K562 (cell line): ENCODE data around the gene CSNK2A1. TPM values are rescaled to one million over a fixed set of nuclear protein-coding genes. Genes with fewer than 3 reads are reported as not detected.
A peak's percentile ranks its signal among the peaks of the same experiment; 100 is the strongest.

ENCODE experiments used
- CBX3 ChIP-seq, 2 experiments: IDR thresholded peaks; 1 replicate in 1 of 2; 2 replicates in 1 of 2; pipeline ENCODE4 v1.6.1; 2012; ENCODE audit warnings: inconsistent platforms in 2 of 2, low read length in 2 of 2, borderline replicate concordance in 1 of 2, control low read depth in 1 of 2
- CREB1 ChIP-seq, 2 experiments: sonication (generic) in 1 of 2; formaldehyde crosslinking in 1 of 2; IDR thresholded peaks; 2 replicates each; pipeline versions ENCODE4 v1.6.1 to v1.8.0; 2012 to 2022; ENCODE audit warnings: inconsistent platforms in 1 of 2, mild to moderate bottlenecking in 1 of 2, missing genetic modification reagents in 1 of 2, moderate library complexity in 1 of 2
- CTBP1 ChIP-seq: fragments of 450-650 bp; IDR thresholded peaks from 2 replicates; pipeline ENCODE4 v1.6.1; 2016; ENCODE audit warnings: borderline replicate concordance
- DIDO1 ChIP-seq: fragments of 450-650 bp; IDR thresholded peaks from 2 replicates; pipeline ENCODE4 v1.6.1; 2016; ENCODE audit warnings: low read depth, missing biosample characterization, missing genetic modification characterization
- DPF2 ChIP-seq: fragments of 450-650 bp; IDR thresholded peaks from 2 replicates; pipeline ENCODE4 v1.6.1; 2016
- FOXK2 ChIP-seq, 2 experiments: fragments of 450-650 bp; IDR thresholded peaks in 1 of 2; conservative IDR thresholded peaks in 1 of 2; 2 replicates each; pipeline ENCODE4 v1.6.1; 2016; ENCODE audit warnings: low read depth in 2 of 2, mild to moderate bottlenecking in 1 of 2
- HCFC1 ChIP-seq: IDR thresholded peaks from 2 replicates; pipeline ENCODE4 v1.6.1; 2012; ENCODE audit warnings: low read depth, low read length, improper control_type of control experiment
- JUND ChIP-seq, 2 experiments: IDR thresholded peaks; 2 replicates in 1 of 2; 3 replicates in 1 of 2; pipeline ENCODE4 v1.6.1; 2011; ENCODE audit warnings: borderline replicate concordance in 2 of 2, low read depth in 2 of 2, low read length in 2 of 2, improper control_type of control experiment in 1 of 2, missing biosample characterization in 1 of 2, missing genetic modification characterization in 1 of 2, missing genetic modification reagents in 1 of 2
- KDM5B ChIP-seq: fragments of 200-600 bp; sonication (generic); IDR thresholded peaks from 2 replicates; pipeline ENCODE4 v1.6.1; 2012; ENCODE audit warnings: low read depth, mild to moderate bottlenecking, moderate library complexity, low read length, control low read depth, inconsistent platforms; ENCODE audit not compliant: insufficient replicate concordance
- LCOR ChIP-seq: sonication (generic); formaldehyde crosslinking; IDR thresholded peaks from 2 replicates; pipeline ENCODE4 v1.8.0; 2022; ENCODE audit warnings: mild to moderate bottlenecking, missing genetic modification reagents
- NBN ChIP-seq: fragments of 450-650 bp; IDR thresholded peaks from 2 replicates; pipeline ENCODE4 v1.6.1; 2016; ENCODE audit warnings: low read depth, mild to moderate bottlenecking
- NFRKB ChIP-seq: fragments of 450-650 bp; IDR thresholded peaks from 2 replicates; pipeline ENCODE4 v1.6.1; 2016; ENCODE audit warnings: low read depth
- POLR3G ChIP-seq: IDR thresholded peaks from 2 replicates; pipeline ENCODE4 v1.6.1; 2011; ENCODE audit not compliant: insufficient read length, insufficient replicate concordance; ENCODE audit errors: extremely low read depth
- RAD51 ChIP-seq: fragments of 450-650 bp; IDR thresholded peaks from 2 replicates; pipeline ENCODE4 v1.7.1; 2016; ENCODE audit warnings: low read depth, mild to moderate bottlenecking, borderline replicate concordance
- TCF3 ChIP-seq: sonication (generic); formaldehyde crosslinking; IDR thresholded peaks from 2 replicates; pipeline ENCODE4 v1.4.0; 2020; ENCODE audit warnings: mild to moderate bottlenecking, missing genetic modification reagents
- YY1 ChIP-seq, 3 experiments: IDR thresholded peaks; 2 replicates each; pipeline ENCODE4 v1.6.1; 2011; ENCODE audit warnings: low read length in 2 of 3, mild to moderate bottlenecking in 2 of 3, moderate library complexity in 2 of 3, borderline replicate concordance in 1 of 3, control low read depth in 1 of 3, low read depth in 1 of 3; ENCODE audit not compliant: insufficient read depth in 3 of 3, insufficient replicate concordance in 2 of 3, control insufficient read depth in 1 of 3, insufficient read length in 1 of 3; ENCODE audit errors: extremely low read depth in 1 of 3
- ZNF316 ChIP-seq: fragments of 450-650 bp; IDR thresholded peaks from 2 replicates; pipeline ENCODE4 v1.6.1; 2016
- polyA plus RNA-seq, 8 experiments: library from polyadenylated mRNA; depleted of rRNA in 4 of 8; stranded (reverse) in 5 of 8; unstranded in 3 of 8; fragments of >200 nt; fragmentation: Nextera tagmentation in 2 of 8; fragmentation: Illumina TruSeq in 1 of 8; extraction: Ambion mirVana in 2 of 8; extraction: Trizol in 1 of 8; gene quantifications; 2 replicates each; pipeline versions ENCODE4 v1.2.1 to v1.2.3, GENCODE V29; 2011 to 2014; ENCODE audit warnings: inconsistent platforms in 1 of 8, missing spikeins in 1 of 8
- total RNA-seq, 7 experiments: library from RNA; depleted of rRNA in 6 of 7; stranded (reverse); fragments of >200 nt in 6 of 7; fragmentation: Illumina TruSeq in 2 of 7; extraction: Trizol in 2 of 7; gene quantifications; 2 replicates each; pipeline versions ENCODE4 v1.2.1 to v1.2.3, GENCODE V29; 2011 to 2021; ENCODE audit warnings: low replicate concordance in 1 of 7
- TF ChIP-seq, protein P1 (sequence below), 2 experiments: fragments of 450-650 bp; conservative IDR thresholded peaks; 2 replicates each; pipeline ENCODE4 v1.6.1; 2017; ENCODE audit warnings: mild to moderate bottlenecking in 2 of 2, moderate library complexity in 2 of 2
- TF ChIP-seq, protein P2 (sequence below), 2 experiments: fragments of 250-450 bp in 1 of 2; fragments of 450-650 bp in 1 of 2; sonication (Bioruptor Pico) in 1 of 2; IDR thresholded peaks; 2 replicates each; pipeline versions ENCODE4 v1.6.1 to v1.8.0; 2016 to 2021; ENCODE audit warnings: mild to moderate bottlenecking in 2 of 2, moderate library complexity in 2 of 2, missing compliant biosample characterization in 1 of 2, missing genetic modification characterization in 1 of 2
- TF ChIP-seq, protein P3 (sequence below): sonication (generic); formaldehyde crosslinking; IDR thresholded peaks from 2 replicates; pipeline ENCODE4 v1.8.0; 2022; ENCODE audit warnings: mild to moderate bottlenecking, missing genetic modification reagents
- TF ChIP-seq, protein P4 (sequence below), 2 experiments: fragments of 450-650 bp in 1 of 2; sonication (generic) in 1 of 2; formaldehyde crosslinking in 1 of 2; IDR thresholded peaks in 1 of 2; conservative IDR thresholded peaks in 1 of 2; 2 replicates each; pipeline versions ENCODE4 v1.6.1 to v1.8.1; 2016 to 2023; ENCODE audit warnings: mild to moderate bottlenecking in 2 of 2, moderate library complexity in 2 of 2, inconsistent platforms in 1 of 2, missing genetic modification reagents in 1 of 2

The CSNK2A1 gene
- total and polyA plus RNA-seq, 9 of the 15 experiments (the other 6 are each of a cell fraction or from before 2014, with no cell fraction given): 71.0 to 251 (median 103) TPM

DNA sequence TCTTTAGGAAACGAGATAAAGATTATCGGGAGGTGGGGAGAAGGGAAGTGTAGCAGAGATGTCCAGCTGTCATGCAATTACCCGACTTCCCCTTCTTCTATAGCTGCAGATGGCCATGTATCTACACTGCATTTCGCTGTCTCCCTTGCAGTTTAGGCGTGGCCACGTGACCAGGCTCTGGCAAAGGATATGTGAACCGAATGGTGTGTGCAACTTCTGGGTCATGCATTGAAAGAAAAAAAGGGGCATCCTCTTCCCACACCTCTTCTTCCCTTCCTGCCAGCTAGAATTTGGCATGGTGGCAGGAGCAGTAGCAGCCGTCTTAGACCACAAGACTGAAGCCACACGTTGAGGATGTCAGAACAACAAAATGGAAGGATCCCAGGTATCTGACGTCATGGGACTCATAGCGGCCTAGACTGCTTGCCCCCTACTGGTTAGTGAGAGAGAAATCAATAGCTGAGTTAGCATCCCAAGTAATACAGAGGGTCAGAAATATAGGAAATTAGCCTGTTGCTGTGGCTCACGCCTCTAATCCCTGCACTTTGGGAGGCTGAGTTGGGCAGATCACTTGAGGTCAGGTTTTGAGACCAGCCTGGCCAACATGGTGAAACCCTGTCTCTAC lies 33.7 kb upstream of the CSNK2A1 start (continued):
- 0 out of 2 replicates have a peak, but pooled peaks have one; percentile 41 for TF ChIP-seq CTBP1
- TF ChIP-seq POLR3G: no peak
- TF ChIP-seq CREB1 (IDR thresholded peaks at IDR 0.05): peak; percentile 55
- peak; percentile 86 for TF ChIP-seq CREB1 (CRISPR knock-in tag; IDR thresholded peaks at IDR 0.05)
- 0 out of 2 replicates have a peak, but pooled peaks have one; percentile 70 for TF ChIP-seq DIDO1
- TF ChIP-seq, protein P1, sequence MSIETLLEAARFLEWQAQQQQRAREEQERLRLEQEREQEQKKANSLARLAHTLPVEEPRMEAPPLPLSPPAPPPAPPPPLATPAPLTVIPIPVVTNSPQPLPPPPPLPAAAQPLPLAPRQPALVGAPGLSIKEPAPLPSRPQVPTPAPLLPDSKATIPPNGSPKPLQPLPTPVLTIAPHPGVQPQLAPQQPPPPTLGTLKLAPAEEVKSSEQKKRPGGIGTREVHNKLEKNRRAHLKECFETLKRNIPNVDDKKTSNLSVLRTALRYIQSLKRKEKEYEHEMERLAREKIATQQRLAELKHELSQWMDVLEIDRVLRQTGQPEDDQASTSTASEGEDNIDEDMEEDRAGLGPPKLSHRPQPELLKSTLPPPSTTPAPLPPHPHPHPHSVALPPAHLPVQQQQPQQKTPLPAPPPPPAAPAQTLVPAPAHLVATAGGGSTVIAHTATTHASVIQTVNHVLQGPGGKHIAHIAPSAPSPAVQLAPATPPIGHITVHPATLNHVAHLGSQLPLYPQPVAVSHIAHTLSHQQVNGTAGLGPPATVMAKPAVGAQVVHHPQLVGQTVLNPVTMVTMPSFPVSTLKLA (conservative IDR thresholded peaks at IDR 0.05): peak; percentile 29 to 52; a peak in 2 of 4 replicates
- no peak for TF ChIP-seq KDM5B
- TF ChIP-seq, protein P2, sequence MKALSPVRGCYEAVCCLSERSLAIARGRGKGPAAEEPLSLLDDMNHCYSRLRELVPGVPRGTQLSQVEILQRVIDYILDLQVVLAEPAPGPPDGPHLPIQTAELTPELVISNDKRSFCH (CRISPR knock-in tag; IDR thresholded peaks at IDR 0.05): no peak
- TF ChIP-seq, protein P2 (tag; IDR thresholded peaks at IDR 0.05): peak; percentile 48; the same call in 1 of the 2 replicates
- TF ChIP-seq DPF2: no peak
- TF ChIP-seq LCOR (CRISPR knock-in tag): 0 out of 2 replicates have a peak, but pooled peaks have one; percentile 39
- peak; percentile 32; the same call in 1 of the 2 replicates for TF ChIP-seq TCF3 (CRISPR knock-in tag)
- TF ChIP-seq, protein P3, sequence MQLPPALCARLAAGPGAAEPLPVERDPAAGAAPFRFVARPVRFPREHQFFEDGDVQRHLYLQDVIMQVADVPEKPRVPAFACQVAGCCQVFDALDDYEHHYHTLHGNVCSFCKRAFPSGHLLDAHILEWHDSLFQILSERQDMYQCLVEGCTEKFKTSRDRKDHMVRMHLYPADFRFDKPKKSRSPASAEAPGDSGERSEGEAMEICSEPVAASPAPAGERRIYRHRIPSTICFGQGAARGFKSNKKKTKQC (CRISPR knock-in tag): 0 out of 2 replicates have a peak, but pooled peaks have one; percentile 55
- no peak for TF ChIP-seq HCFC1
- peak in 1 of 2 experiments; percentile 63; a peak in 2 of 3 replicates for TF ChIP-seq CBX3 (IDR thresholded peaks at IDR 0.05; ENCODE audit: borderline replicate concordance in 1 of 2, low read length in 2 of 2)
- TF ChIP-seq NBN: 0 out of 2 replicates have a peak, but pooled peaks have one; percentile 53
- TF ChIP-seq NFRKB: peak; percentile 47; the same call in 1 of the 2 replicates
- 0 out of 4 replicates have a peak, but pooled peaks of 1 of the 2 experiments have one; percentile 21 for TF ChIP-seq FOXK2 (conservative IDR thresholded peaks at IDR 0.05 in 1 of 2, IDR thresholded peaks at IDR 0.05 in 1 of 2; ENCODE audit: low read depth in 2 of 2)
- TF ChIP-seq, protein P4, sequence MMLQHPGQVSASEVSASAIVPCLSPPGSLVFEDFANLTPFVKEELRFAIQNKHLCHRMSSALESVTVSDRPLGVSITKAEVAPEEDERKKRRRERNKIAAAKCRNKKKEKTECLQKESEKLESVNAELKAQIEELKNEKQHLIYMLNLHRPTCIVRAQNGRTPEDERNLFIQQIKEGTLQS (IDR thresholded peaks at IDR 0.05): peak; percentile 87
- TF ChIP-seq, protein P4 (CRISPR knock-in tag; conservative IDR thresholded peaks at IDR 0.05): no peak
- TF ChIP-seq YY1 (IDR thresholded peaks at IDR 0.05; ENCODE audit: borderline replicate concordance in 1 of 3, control insufficient read depth in 1 of 3, extremely low read depth in 1 of 3, insufficient read depth in 3 of 3, insufficient read length in 1 of 3, insufficient replicate concordance in 2 of 3, low read depth in 1 of 3, low read length in 2 of 3): peak in 2 of 3 experiments; percentile 22 to 82
- TF ChIP-seq JUND (IDR thresholded peaks at IDR 0.05; ENCODE audit: borderline replicate concordance, low read depth, low read length): peak; percentile 84
- TF ChIP-seq JUND (tag; IDR thresholded peaks at IDR 0.05; ENCODE audit: borderline replicate concordance, low read depth, low read length): peak; percentile 90; the same call in 2 of the 3 replicates
- peak; percentile 93 for TF ChIP-seq RAD51
- TF ChIP-seq ZNF316: peak; percentile 48
